GM12865 (cell line): ENCODE results near the gene ZSCAN20.

Experiments
- DNase-seq: peaks from one replicate; pipeline ENCODE4 v3.0.0; 2010; ENCODE audit warnings: low read depth
- H3K4me3 ChIP-seq: 2 replicates; pipeline ENCODE4 v1.5.1; 2011; ENCODE audit warnings: mild to moderate bottlenecking, low read depth, low read length, control low read depth
- CTCF ChIP-seq: IDR thresholded peaks from 2 replicates; pipeline ENCODE4 v1.5.1; 2011; ENCODE audit warnings: low read length, control low read depth, low read depth, inconsistent platforms; ENCODE audit not compliant: insufficient read depth; ENCODE audit errors: missing control alignments

ZSCAN20 gene

DNA sequence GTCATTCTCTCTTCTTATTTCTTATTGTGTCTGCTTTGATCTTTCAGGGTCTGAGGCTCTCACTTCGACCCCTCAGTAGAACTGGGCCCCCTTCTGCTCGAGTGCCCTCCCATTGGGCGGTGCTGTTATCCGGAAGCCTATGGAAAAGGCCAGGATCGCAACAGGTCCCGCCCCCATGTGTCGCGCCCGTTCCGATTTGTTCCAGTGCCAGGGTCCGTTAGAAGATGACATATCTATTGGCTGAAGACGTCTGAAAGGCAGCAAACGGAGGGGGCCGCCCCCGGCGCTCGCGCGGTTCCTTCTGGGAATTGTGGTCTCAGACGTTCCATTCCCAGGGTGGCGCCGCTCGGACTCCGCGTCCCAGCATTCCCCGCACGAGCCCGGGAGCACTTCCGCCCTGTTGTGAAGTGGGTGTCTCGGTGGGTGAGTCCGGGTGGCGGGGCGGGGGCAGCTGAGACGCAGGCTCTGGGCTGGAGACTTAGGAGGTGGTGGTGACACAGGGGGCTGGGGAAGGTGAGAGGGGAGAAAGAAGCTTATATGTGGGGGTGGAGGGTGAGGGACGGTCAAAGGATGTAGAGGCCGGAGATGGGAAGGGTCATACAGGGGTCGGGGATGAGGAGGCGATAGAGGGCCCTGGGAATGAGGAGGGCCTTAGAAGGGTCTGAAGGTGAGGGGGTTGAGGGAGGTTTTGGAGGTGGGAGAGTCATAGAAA lies at the start of gene ZSCAN20:
Gene ZSCAN20 (plus strand): TSS at position 377 of the 712 bp plus-strand sequence. CDS start 6,644 bp downstream, outside the sequence.
- TF ChIP-seq CTCF: no peak
- DNase-seq: peak; percentile 97
- H3K4me3 ChIP-seq: peak within 1 kb of the TSS; percentile 65

DNA sequence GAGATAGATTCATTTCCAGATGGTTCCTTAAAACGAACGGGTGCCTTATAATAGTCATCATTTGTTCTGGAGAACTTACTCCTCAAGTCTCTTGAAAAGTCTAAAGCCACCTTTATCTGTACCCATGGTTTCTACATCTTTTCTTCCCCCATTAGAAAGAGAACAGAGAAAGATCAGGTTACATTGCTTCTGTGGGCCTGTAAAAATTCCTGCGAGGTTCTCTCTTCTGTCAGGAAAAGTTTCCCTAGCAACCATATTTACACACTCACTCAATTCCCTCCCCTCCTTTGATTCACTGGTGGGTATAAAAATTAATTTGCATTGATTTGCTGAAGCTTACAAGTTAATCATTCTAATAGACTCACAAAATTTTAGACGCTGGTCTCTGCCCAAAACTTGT lies 48.2 kb upstream of the ZSCAN20 start:
- H3K4me3 ChIP-seq: no peak overlapping the region
- no peak for TF ChIP-seq CTCF
- no peak for DNase-seq

DNA sequence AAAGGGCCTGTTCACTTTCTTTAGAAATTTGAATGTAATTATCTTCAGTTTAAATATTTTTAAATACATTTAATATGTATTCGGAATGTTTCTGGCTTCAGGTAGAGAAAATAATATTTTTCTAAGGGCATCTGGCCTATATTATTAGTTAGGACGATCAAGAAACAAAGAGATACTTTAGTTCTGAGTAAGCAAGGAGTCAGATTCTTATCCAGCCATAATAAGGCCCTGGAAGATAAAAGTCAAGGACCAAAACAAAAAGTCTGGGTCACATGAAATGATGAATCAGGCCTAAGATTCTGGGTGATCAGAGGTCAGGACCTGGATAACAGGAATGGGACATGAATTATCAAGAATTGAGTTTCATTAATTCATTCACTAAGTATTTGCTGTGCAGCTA lies 47.8 kb upstream of the ZSCAN20 start:
- TF ChIP-seq CTCF: no peak

DNA sequence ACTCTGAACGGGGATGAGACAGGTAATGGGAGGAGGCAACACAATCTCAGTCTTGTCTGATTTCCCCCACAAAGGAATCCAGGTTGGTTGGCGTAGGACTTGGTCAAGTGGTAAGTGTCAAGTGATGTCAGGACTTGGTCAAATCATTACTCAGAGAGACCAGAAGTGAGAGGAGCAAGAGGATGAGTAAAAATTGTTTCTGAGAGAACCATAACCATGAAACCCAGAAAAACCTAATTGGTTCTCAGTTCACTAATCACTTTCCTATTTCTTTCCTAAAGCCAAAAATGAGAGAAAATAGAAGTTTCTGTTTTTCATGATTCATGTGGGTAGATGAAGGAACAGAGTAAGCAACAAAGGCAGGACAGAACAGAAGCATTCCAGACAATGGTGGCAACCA lies 46.5 kb upstream of the ZSCAN20 start:
- no peak overlapping the region for H3K4me3 ChIP-seq
- DNase-seq: peak; percentile 58
- no peak for TF ChIP-seq CTCF

More for the DNA sequence above, 47.8 kb upstream of the ZSCAN20 start:
- H3K4me3 ChIP-seq: no peak overlapping the region
- DNase-seq: no peak

DNA sequence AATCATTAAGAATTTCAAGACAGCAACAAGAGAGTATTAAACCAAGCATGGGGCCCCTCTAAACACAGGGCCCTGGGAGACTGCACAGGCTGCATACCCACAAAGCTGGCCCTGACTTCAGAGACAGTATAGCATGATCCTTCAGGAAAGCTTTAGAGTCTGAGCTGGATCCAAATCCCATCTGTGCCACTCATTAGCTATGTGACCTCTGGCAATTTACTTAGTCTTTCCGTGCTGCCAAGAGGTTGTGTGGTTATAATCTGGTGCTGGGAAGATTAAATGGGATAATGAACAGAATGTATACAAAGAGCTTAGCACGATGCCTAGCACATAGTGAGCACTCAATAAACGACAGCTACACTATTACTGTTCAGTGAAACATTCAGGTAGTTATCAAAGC lies 45.5 kb upstream of the ZSCAN20 start:
- DNase-seq: no peak
- no peak for TF ChIP-seq CTCF
- H3K4me3 ChIP-seq: no peak overlapping the region

GRCh38 chr1:33428661-33429060 lies 43.8 kb upstream of the ZSCAN20 start:
- H3K4me3 ChIP-seq: no peak overlapping the region
- no peak for TF ChIP-seq CTCF
- no peak for DNase-seq

- H3K4me3 ChIP-seq: no peak overlapping the region
- no peak for DNase-seq
- no peak for TF ChIP-seq CTCF
These were observed 43.1 kb upstream of the ZSCAN20 start for GRCh38 chr1:33429332-33429731.
